Keratinocyte (primary cell): ENCODE results near the gene FANCI.

Source experiments
- EZH2 ChIP-seq: IDR thresholded peaks from one replicate; pipeline ENCODE4 v1.6.1; 2012; ENCODE audit warnings: inconsistent platforms, mild to moderate bottlenecking, low read length, moderate library complexity
- TF ChIP-seq, protein P1 (sequence below), 3 experiments: IDR thresholded peaks in 1 of 3; conservative IDR thresholded peaks in 1 of 3; optimal IDR thresholded peaks in 1 of 3; 2 replicates in 2 of 3; 3 replicates in 1 of 3; pipeline versions ENCODE3 to v1.5.1; 2011; ENCODE audit warnings: low read length in 3 of 3, mild to moderate bottlenecking in 3 of 3, moderate library complexity in 2 of 3, control low read depth in 1 of 3, inconsistent platforms in 1 of 3; ENCODE audit not compliant: insufficient read depth in 2 of 3; ENCODE audit errors: extremely low read depth in 1 of 3

DNA sequence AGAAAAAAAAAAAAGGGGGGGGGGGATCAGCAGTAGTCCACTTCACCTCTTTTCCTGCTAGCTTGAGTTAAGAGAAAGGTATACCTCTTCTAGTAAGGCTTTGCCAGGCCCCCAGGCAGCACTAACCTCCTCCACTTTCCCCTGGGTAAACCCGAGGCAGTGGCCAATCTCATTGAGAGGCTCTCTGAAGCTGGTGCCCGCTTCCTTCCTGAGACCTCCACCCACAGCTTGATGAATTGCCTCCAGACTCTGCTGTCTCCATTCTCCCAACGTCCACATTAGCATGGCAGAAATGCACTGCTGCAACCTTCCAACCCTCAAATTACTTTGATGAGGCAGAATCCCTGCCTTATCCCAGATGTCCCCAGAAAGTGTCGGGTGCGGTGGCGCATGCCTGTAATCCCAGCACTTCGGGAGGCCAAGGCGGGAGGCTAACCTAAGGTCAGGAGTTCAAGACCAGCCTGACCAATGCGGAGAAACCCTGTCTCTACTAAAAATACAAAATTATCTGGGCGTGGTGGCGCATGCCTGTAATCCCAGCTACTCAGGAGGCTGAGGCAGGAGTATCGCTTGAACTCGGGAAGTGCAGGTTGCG, 37.7 kb upstream of the FANCI start:
- TF ChIP-seq, protein P1, sequence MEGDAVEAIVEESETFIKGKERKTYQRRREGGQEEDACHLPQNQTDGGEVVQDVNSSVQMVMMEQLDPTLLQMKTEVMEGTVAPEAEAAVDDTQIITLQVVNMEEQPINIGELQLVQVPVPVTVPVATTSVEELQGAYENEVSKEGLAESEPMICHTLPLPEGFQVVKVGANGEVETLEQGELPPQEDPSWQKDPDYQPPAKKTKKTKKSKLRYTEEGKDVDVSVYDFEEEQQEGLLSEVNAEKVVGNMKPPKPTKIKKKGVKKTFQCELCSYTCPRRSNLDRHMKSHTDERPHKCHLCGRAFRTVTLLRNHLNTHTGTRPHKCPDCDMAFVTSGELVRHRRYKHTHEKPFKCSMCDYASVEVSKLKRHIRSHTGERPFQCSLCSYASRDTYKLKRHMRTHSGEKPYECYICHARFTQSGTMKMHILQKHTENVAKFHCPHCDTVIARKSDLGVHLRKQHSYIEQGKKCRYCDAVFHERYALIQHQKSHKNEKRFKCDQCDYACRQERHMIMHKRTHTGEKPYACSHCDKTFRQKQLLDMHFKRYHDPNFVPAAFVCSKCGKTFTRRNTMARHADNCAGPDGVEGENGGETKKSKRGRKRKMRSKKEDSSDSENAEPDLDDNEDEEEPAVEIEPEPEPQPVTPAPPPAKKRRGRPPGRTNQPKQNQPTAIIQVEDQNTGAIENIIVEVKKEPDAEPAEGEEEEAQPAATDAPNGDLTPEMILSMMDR (optimal IDR thresholded peaks at IDR 0.05 in 1 of 3, IDR thresholded peaks at IDR 0.05 in 1 of 3, conservative IDR thresholded peaks at IDR 0.05 in 1 of 3; ENCODE audit: extremely low read depth in 1 of 3, insufficient read depth in 2 of 3, low read length in 3 of 3) = no peak
- no peak for TF ChIP-seq EZH2
